GM12878 (cell line): ENCODE measurements around the gene NHERF1. TPM values are rescaled to one million over a fixed set of nuclear protein-coding genes. Genes with fewer than 3 reads are reported as not detected.

Experiments used
- ATAC-seq: fragments of 200-7000 bp; cut with Tn5 transposase; 3 replicates; pipeline ENCODE4 v1.9.1; 2020; ENCODE audit warnings: mild to moderate bottlenecking, moderate library complexity
- BruUV-seq: library from RNA; stranded (reverse); fragments of 400-500 nt; replicated peaks from 2 replicates; lab custom pipeline; 2021; lab: Mats Ljungman, UMichigan
- CTCF ChIA-PET: fragments of 300-600 bp; sonication (Branson Sonifier 250); formaldehyde crosslinking; extraction: SDS; loops from one replicate; lab custom pipeline; 2021; ENCODE audit warnings: inconsistent platforms; lab: Yijun Ruan, JAX
- POLR2A ChIA-PET: fragments of 350-600 bp; formaldehyde crosslinking; extraction: SDS; loops from one replicate; lab custom pipeline; 2021; ENCODE audit warnings: inconsistent platforms; lab: Charles Lee
- RAD21 ChIA-PET: fragments of 300-600 bp; sonication (Branson Sonifier 250); formaldehyde crosslinking; loops from one replicate; lab custom pipeline; 2023; ENCODE audit warnings: antibody characterized with exemption; ENCODE audit not compliant: unreplicated experiment; lab: Charles Lee
- SMC1A ChIA-PET: fragments of 300-600 bp; sonication (Branson Sonifier 250); formaldehyde crosslinking; loops from one replicate; lab custom pipeline; 2023; ENCODE audit not compliant: unreplicated experiment, uncharacterized antibody; lab: Charles Lee
- DNase-seq: peaks from one replicate; pipeline ENCODE4 v3.0.0-alpha.2; 2011; ENCODE audit warnings: low read depth, low spot score
- FAIRE-seq: peaks from 3 replicates; lab custom pipeline; 2011; peaks lifted over from hg19 to GRCh38; lab: Jason Lieb, UNC
- H2AFZ ChIP-seq: 2 replicates; pipeline ENCODE4 v1.6.0; 2011; ENCODE audit warnings: low read depth, low read length, control low read depth; ENCODE audit not compliant: control insufficient read depth
- H3K27ac ChIP-seq: 2 replicates; pipeline ENCODE4 v1.5.1; 2011; ENCODE audit warnings: control low read depth; ENCODE audit not compliant: control insufficient read depth, insufficient read depth
- H3K27me3 ChIP-seq, 2 experiments: replicated peaks in 1 of 2; 2 replicates each; pipeline versions ENCODE4 v1.6.0 to v1.6.1; 2011; ENCODE audit warnings: low read length in 1 of 2; ENCODE audit not compliant: control insufficient read depth in 2 of 2, insufficient read depth in 2 of 2
- H3K36me3 ChIP-seq, 2 experiments: 2 replicates each; pipeline ENCODE4 v1.5.1; 2011; ENCODE audit warnings: low read length in 1 of 2; ENCODE audit not compliant: control insufficient read depth in 2 of 2, insufficient read depth in 2 of 2
- H3K4me1 ChIP-seq: 2 replicates; pipeline ENCODE4 v1.6.1; 2011; ENCODE audit warnings: mild to moderate bottlenecking, low read length, moderate library complexity, mixed read lengths; ENCODE audit not compliant: control insufficient read depth, insufficient read depth
- H3K4me2 ChIP-seq: 2 replicates; pipeline ENCODE4 v1.6.0; 2011; ENCODE audit warnings: control low read depth; ENCODE audit not compliant: control insufficient read depth, insufficient read depth
- H3K4me3 ChIP-seq: fragments of 200-600 bp; sonication (generic); 2 replicates; pipeline ENCODE4 v1.5.1; 2016
- H3K79me2 ChIP-seq: 2 replicates; pipeline ENCODE4 v1.6.0; 2011; ENCODE audit warnings: low read length; ENCODE audit not compliant: control insufficient read depth, insufficient read depth
- H3K9ac ChIP-seq: 2 replicates; pipeline ENCODE4 v1.8.0; 2011; ENCODE audit warnings: low read length, control low read depth, mixed read lengths; ENCODE audit not compliant: control insufficient read depth, insufficient read depth
- H3K9me3 ChIP-seq: replicated peaks from 3 replicates; pipeline ENCODE4 v1.5.1; 2011; ENCODE audit warnings: mild to moderate bottlenecking, low read length; ENCODE audit not compliant: control insufficient read depth, insufficient read depth
- H4K20me1 ChIP-seq: 2 replicates; pipeline ENCODE4 v1.6.0; 2011; ENCODE audit not compliant: control insufficient read depth, insufficient read depth
- BCLAF1 ChIP-seq: fragments of 450-650 bp; IDR thresholded peaks from 2 replicates; pipeline ENCODE4 v1.6.1; 2017; ENCODE audit warnings: antibody characterized with exemption, mild to moderate bottlenecking, moderate library complexity
- BRCA1 ChIP-seq: IDR thresholded peaks from 2 replicates; pipeline ENCODE4 v1.6.1; 2011; ENCODE audit warnings: low read depth, low read length, improper control_type of control experiment
- FOS ChIP-seq: IDR thresholded peaks from 3 replicates; pipeline ENCODE4 v1.6.1; 2011; ENCODE audit warnings: borderline replicate concordance; ENCODE audit not compliant: insufficient read length; ENCODE audit errors: extremely low read depth
- NFYB ChIP-seq: IDR thresholded peaks from 2 replicates; pipeline ENCODE4 v1.6.1; 2011; ENCODE audit warnings: low read depth, mild to moderate bottlenecking, low read length, improper control_type of control experiment, moderate library complexity; ENCODE audit not compliant: insufficient read depth
- POLR2A ChIP-seq: IDR thresholded peaks from 2 replicates; pipeline ENCODE4 v1.6.1; 2011; ENCODE audit warnings: low read depth, mild to moderate bottlenecking, low read length
- RAD51 ChIP-seq: fragments of 450-650 bp; IDR thresholded peaks from 2 replicates; pipeline ENCODE4 v1.6.1; 2016; ENCODE audit warnings: moderate library complexity, mild to moderate bottlenecking, inconsistent platforms
- RBBP5 ChIP-seq: fragments of 200-600 bp; sonication (generic); conservative IDR thresholded peaks from 2 replicates; pipeline ENCODE4 v1.6.1; 2016
- WGBS: methylation state at CpG from one replicate; pipeline ENCODE4 v1.1.6; 2016; ENCODE audit warnings: low lambda C conversion rate; ENCODE audit not compliant: insufficient replicate concordance, insufficient coverage; ENCODE audit errors: missing lambda C conversion rate; 5-methylcytosine and 5-hydroxymethylcytosine counted together
- in situ Hi-C: fragments of 300-500 bp; cut with MboI; formaldehyde crosslinking; loops from 9 replicates; pipeline ENCODE4 v1.14.3; 2018; ENCODE audit warnings: mixed read lengths
- intact Hi-C: fragments of 100-400 bp; cut with micrococcal nuclease; formaldehyde crosslinking; loops from one replicate; pipeline ENCODE4 v1.14.2; 2022; ENCODE audit not compliant: unreplicated experiment
- polyA plus RNA-seq, 11 experiments: library from polyadenylated mRNA; depleted of rRNA in 4 of 11; unstranded in 6 of 11; stranded (reverse) in 5 of 11; fragments of >200 nt; fragmentation: Nextera tagmentation in 4 of 11; fragmentation: Illumina TruSeq in 1 of 11; extraction: Ambion mirVana in 4 of 11; extraction: Trizol in 1 of 11; gene quantifications; 1 replicate in 1 of 11; 2 replicates in 10 of 11; pipeline versions ENCODE4 v1.2.1 to v1.2.3, GENCODE V29; 2011 to 2016; ENCODE audit warnings: inconsistent platforms in 2 of 11, missing spikeins in 2 of 11, low read depth in 1 of 11
- total RNA-seq, 4 experiments: library from RNA; depleted of rRNA in 3 of 4; stranded (reverse); fragments of >200 nt in 3 of 4; fragmentation: Illumina TruSeq in 1 of 4; extraction: Trizol in 1 of 4; gene quantifications; 2 replicates each; pipeline versions ENCODE4 v1.2.1 to v1.2.3, GENCODE V29; 2013 to 2021
- TF ChIP-seq, protein P1 (sequence below): IDR thresholded peaks from 2 replicates; pipeline ENCODE4 v1.6.1; 2011; ENCODE audit warnings: mild to moderate bottlenecking, low read depth, low read length, moderate library complexity; ENCODE audit not compliant: insufficient replicate concordance
- TF ChIP-seq, protein P2 (sequence below): IDR thresholded peaks from 2 replicates; pipeline ENCODE4 v1.6.1; 2012; ENCODE audit warnings: low read length, inconsistent platforms
- TF ChIP-seq, protein P3 (sequence below): fragments of 450-650 bp; IDR thresholded peaks from 2 replicates; pipeline ENCODE4 v1.6.1; 2017; ENCODE audit warnings: mild to moderate bottlenecking, moderate library complexity

The NHERF1 gene
- total and polyA plus RNA-seq, 10 of the 15 experiments (the other 5 are each of a cell fraction or from before 2014, with no cell fraction given) = 13.4 to 61.6 (median 39.0) TPM

- H2AFZ ChIP-seq = no peak overlapping the region
- no peak overlapping the region for H3K9ac ChIP-seq
- no peak overlapping the region for H3K4me3 ChIP-seq
- H3K4me2 ChIP-seq = no peak overlapping the region
- no peaks in the 10 kb centered on the region for H3K79me2 ChIP-seq
- no peaks in the 10 kb centered on the region for H3K27me3 ChIP-seq
- H3K36me3 ChIP-seq = peaks cover 0 to 1% of the 10 kb centered on the region in 2 experiments; a peak in 2 of 4 replicates
- H4K20me1 ChIP-seq = no peaks in the 10 kb centered on the region
- no peaks in the 10 kb centered on the region for H3K4me1 ChIP-seq
- ChIA-PET POLR2A (no interaction called here), CTCF (interaction anchor here (1.5 kb wide), 1 partner anchor 45 kb away, joined by 6 read pairs; no protein-coding TSS in a partner anchor), RAD21 (no interaction called here), SMC1A (interaction anchor here (1.0 kb wide), 1 partner anchor 13 kb away, joined by 3 read pairs; no protein-coding TSS in a partner anchor)
- intact Hi-C loops = no loop called here
- ATAC-seq (no peak), FAIRE-seq (no peak), DNase-seq (no peak)
- 75% methylated on average over 11 of the region's 18 CpGs for WGBS
- no peaks in the 10 kb centered on the region for H3K9me3 ChIP-seq
- in situ Hi-C loops = no loop called here
- TF ChIP-seq, protein P1, sequence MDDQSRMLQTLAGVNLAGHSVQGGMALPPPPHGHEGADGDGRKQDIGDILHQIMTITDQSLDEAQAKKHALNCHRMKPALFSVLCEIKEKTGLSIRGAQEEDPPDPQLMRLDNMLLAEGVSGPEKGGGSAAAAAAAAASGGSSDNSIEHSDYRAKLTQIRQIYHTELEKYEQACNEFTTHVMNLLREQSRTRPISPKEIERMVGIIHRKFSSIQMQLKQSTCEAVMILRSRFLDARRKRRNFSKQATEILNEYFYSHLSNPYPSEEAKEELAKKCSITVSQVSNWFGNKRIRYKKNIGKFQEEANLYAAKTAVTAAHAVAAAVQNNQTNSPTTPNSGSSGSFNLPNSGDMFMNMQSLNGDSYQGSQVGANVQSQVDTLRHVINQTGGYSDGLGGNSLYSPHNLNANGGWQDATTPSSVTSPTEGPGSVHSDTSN = no peak
- TF ChIP-seq POLR2A = no peak
- TF ChIP-seq RAD51 = no peak
- no peak for TF ChIP-seq BCLAF1
- TF ChIP-seq, protein P2, sequence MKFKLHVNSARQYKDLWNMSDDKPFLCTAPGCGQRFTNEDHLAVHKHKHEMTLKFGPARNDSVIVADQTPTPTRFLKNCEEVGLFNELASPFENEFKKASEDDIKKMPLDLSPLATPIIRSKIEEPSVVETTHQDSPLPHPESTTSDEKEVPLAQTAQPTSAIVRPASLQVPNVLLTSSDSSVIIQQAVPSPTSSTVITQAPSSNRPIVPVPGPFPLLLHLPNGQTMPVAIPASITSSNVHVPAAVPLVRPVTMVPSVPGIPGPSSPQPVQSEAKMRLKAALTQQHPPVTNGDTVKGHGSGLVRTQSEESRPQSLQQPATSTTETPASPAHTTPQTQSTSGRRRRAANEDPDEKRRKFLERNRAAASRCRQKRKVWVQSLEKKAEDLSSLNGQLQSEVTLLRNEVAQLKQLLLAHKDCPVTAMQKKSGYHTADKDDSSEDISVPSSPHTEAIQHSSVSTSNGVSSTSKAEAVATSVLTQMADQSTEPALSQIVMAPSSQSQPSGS = no peak
- no peak for TF ChIP-seq RBBP5
- TF ChIP-seq NFYB = no peak
- TF ChIP-seq, protein P3, sequence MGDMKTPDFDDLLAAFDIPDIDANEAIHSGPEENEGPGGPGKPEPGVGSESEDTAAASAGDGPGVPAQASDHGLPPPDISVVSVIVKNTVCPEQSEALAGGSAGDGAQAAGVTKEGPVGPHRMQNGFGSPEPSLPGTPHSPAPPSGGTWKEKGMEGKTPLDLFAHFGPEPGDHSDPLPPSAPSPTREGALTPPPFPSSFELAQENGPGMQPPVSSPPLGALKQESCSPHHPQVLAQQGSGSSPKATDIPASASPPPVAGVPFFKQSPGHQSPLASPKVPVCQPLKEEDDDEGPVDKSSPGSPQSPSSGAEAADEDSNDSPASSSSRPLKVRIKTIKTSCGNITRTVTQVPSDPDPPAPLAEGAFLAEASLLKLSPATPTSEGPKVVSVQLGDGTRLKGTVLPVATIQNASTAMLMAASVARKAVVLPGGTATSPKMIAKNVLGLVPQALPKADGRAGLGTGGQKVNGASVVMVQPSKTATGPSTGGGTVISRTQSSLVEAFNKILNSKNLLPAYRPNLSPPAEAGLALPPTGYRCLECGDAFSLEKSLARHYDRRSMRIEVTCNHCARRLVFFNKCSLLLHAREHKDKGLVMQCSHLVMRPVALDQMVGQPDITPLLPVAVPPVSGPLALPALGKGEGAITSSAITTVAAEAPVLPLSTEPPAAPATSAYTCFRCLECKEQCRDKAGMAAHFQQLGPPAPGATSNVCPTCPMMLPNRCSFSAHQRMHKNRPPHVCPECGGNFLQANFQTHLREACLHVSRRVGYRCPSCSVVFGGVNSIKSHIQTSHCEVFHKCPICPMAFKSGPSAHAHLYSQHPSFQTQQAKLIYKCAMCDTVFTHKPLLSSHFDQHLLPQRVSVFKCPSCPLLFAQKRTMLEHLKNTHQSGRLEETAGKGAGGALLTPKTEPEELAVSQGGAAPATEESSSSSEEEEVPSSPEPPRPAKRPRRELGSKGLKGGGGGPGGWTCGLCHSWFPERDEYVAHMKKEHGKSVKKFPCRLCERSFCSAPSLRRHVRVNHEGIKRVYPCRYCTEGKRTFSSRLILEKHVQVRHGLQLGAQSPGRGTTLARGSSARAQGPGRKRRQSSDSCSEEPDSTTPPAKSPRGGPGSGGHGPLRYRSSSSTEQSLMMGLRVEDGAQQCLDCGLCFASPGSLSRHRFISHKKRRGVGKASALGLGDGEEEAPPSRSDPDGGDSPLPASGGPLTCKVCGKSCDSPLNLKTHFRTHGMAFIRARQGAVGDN = no peak
- TF ChIP-seq BRCA1 = no peak
- TF ChIP-seq FOS = no peak
- no peak overlapping the region for H3K27ac ChIP-seq
- BruUV-seq = no TSS peak
Observed at GRCh38 chr17:74816905-74817620, 68.6 kb downstream of the NHERF1 start.
